H9 (cell line): ENCODE measurements around the gene PGM2. TPM values are rescaled to one million over a fixed set of nuclear protein-coding genes. Genes with fewer than 3 reads are reported as not detected.

Experiments used
- DNase-seq: peaks from one replicate; pipeline ENCODE4 v3.0.0-alpha.2; 2017
- H2AFZ ChIP-seq: one replicate; pipeline ENCODE4 v1.6.1; 2013; ENCODE audit warnings: mild to moderate bottlenecking, low read length, control low read depth, moderate library complexity
- H2AK5ac ChIP-seq: 2 replicates; pipeline ENCODE4 v1.6.1; 2013; ENCODE audit warnings: low read length, control low read depth, mixed read lengths; ENCODE audit not compliant: insufficient read length
- H2BK120ac ChIP-seq: one replicate; pipeline ENCODE4 v1.6.1; 2013; ENCODE audit warnings: low read depth, mild to moderate bottlenecking, low read length, control low read depth, inconsistent platforms; ENCODE audit not compliant: poor library complexity, severe bottlenecking
- H2BK12ac ChIP-seq: 2 replicates; pipeline ENCODE4 v1.6.1; 2013; ENCODE audit warnings: low read length, control low read depth, mixed read lengths, low read depth; ENCODE audit not compliant: insufficient read length
- H2BK15ac ChIP-seq: 2 replicates; pipeline ENCODE4 v1.6.1; 2013; ENCODE audit warnings: low read depth, low read length, control low read depth
- H2BK20ac ChIP-seq: one replicate; pipeline ENCODE4 v1.6.1; 2013; ENCODE audit warnings: low read depth, mild to moderate bottlenecking, low read length, control low read depth, inconsistent platforms; ENCODE audit not compliant: poor library complexity, severe bottlenecking
- H2BK5ac ChIP-seq: 2 replicates; pipeline ENCODE4 v1.6.1; 2013; ENCODE audit warnings: low read length, control low read depth, mixed read lengths; ENCODE audit not compliant: insufficient read length
- H3K14ac ChIP-seq: 2 replicates; pipeline ENCODE4 v1.6.1; 2013; ENCODE audit warnings: low read length, control low read depth; ENCODE audit not compliant: insufficient read depth
- H3K18ac ChIP-seq: 2 replicates; pipeline ENCODE4 v1.6.1; 2013; ENCODE audit warnings: low read depth, mild to moderate bottlenecking, mixed read lengths, low read length, control low read depth; ENCODE audit not compliant: insufficient read length
- H3K23ac ChIP-seq: 2 replicates; pipeline ENCODE4 v1.6.1; 2013; ENCODE audit warnings: low read length, control low read depth, mixed read lengths, low read depth; ENCODE audit not compliant: insufficient read length
- H3K23me2 ChIP-seq: 2 replicates; pipeline ENCODE4 v1.6.1; 2013; ENCODE audit warnings: low read depth, mild to moderate bottlenecking, mixed read lengths, low read length, control low read depth; ENCODE audit not compliant: insufficient read length, poor library complexity, severe bottlenecking
- H3K27ac ChIP-seq: 2 replicates; pipeline ENCODE4 v1.5.1; 2013; ENCODE audit warnings: low read length, control low read depth, mixed read lengths, low read depth; ENCODE audit not compliant: insufficient read length
- H3K27me3 ChIP-seq: 2 replicates; pipeline ENCODE4 v1.6.1; 2013; ENCODE audit warnings: low read length, control low read depth, inconsistent platforms; ENCODE audit not compliant: insufficient read depth
- H3K4ac ChIP-seq: 2 replicates; pipeline ENCODE4 v1.6.1; 2013; ENCODE audit warnings: low read depth, mild to moderate bottlenecking, control low read depth, inconsistent platforms, low read length, moderate library complexity
- H3K4me1 ChIP-seq: 2 replicates; pipeline ENCODE4 v1.6.1; 2013; ENCODE audit warnings: low read length, control low read depth, inconsistent platforms; ENCODE audit not compliant: insufficient read depth
- H3K4me2 ChIP-seq: 2 replicates; pipeline ENCODE4 v1.6.1; 2013; ENCODE audit warnings: low read length, control low read depth, mixed read lengths; ENCODE audit not compliant: insufficient read length, insufficient read depth
- H3K56ac ChIP-seq: 2 replicates; pipeline ENCODE4 v1.6.1; 2013; ENCODE audit warnings: low read depth, mild to moderate bottlenecking, mixed read lengths, low read length, control low read depth; ENCODE audit not compliant: insufficient read length
- H3K79me1 ChIP-seq: 2 replicates; pipeline ENCODE4 v1.6.1; 2013; ENCODE audit warnings: low read depth, mild to moderate bottlenecking, moderate library complexity, low read length, control low read depth, inconsistent platforms; ENCODE audit not compliant: insufficient read depth, poor library complexity, severe bottlenecking
- H3K79me2 ChIP-seq: 2 replicates; pipeline ENCODE4 v1.6.1; 2013; ENCODE audit warnings: low read length, control low read depth, inconsistent platforms; ENCODE audit not compliant: insufficient read depth
- H3K9ac ChIP-seq: 2 replicates; pipeline ENCODE4 v1.6.1; 2013; ENCODE audit warnings: low read length, control low read depth, mixed read lengths; ENCODE audit not compliant: insufficient read length; ENCODE audit errors: extremely low read depth
- H3K9me3 ChIP-seq: one replicate; pipeline ENCODE4 v1.6.1; 2013; ENCODE audit warnings: low read depth, low read length, inconsistent platforms; ENCODE audit not compliant: control insufficient read depth
- H3T11ph ChIP-seq: one replicate; pipeline ENCODE4 v1.6.1; 2013; ENCODE audit warnings: mild to moderate bottlenecking, low read length, control low read depth, inconsistent platforms
- H4K20me1 ChIP-seq: one replicate; pipeline ENCODE4 v1.6.1; 2013; ENCODE audit not compliant: control insufficient read depth, insufficient read length, insufficient read depth
- H4K5ac ChIP-seq: 2 replicates; pipeline ENCODE4 v1.6.1; 2013; ENCODE audit warnings: low read depth, mild to moderate bottlenecking, mixed read lengths, low read length, control low read depth; ENCODE audit not compliant: insufficient read length
- H4K8ac ChIP-seq: replicated peaks from 2 replicates; pipeline ENCODE4 v1.6.1; 2013; ENCODE audit warnings: low read length, control low read depth, mixed read lengths, low read depth; ENCODE audit not compliant: insufficient read length
- H4K91ac ChIP-seq: 2 replicates; pipeline ENCODE4 v1.6.1; 2013; ENCODE audit warnings: low read depth, mild to moderate bottlenecking, moderate library complexity, mixed read lengths, low read length, control low read depth; ENCODE audit not compliant: insufficient read length
- H3K27ac Mint-ChIP-seq, 3 experiments: 2 replicates in 2 of 3; 3 replicates in 1 of 3; pipeline ENCODE4 v1.8.0; 2020 to 2021; ENCODE audit warnings: mixed read lengths in 3 of 3, mild to moderate bottlenecking in 1 of 3, moderate library complexity in 1 of 3
- H3K27me3 Mint-ChIP-seq: 2 replicates; pipeline ENCODE4 v1.8.0; 2021; ENCODE audit warnings: low read depth, mild to moderate bottlenecking, moderate library complexity, mixed read lengths
- H3K36me3 Mint-ChIP-seq, 3 experiments: 2 replicates in 2 of 3; 3 replicates in 1 of 3; pipeline ENCODE4 v1.8.0; 2020 to 2021; ENCODE audit warnings: low read depth in 3 of 3, mixed read lengths in 3 of 3; ENCODE audit not compliant: insufficient read depth in 1 of 3
- H3K4me1 Mint-ChIP-seq, 2 experiments: 2 replicates each; pipeline ENCODE4 v1.8.0; 2020; ENCODE audit warnings: mixed read lengths in 2 of 2
- H3K4me3 Mint-ChIP-seq, 2 experiments: 2 replicates in 1 of 2; 3 replicates in 1 of 2; pipeline ENCODE4 v1.8.0; 2020 to 2021; ENCODE audit warnings: mild to moderate bottlenecking in 2 of 2, mixed read lengths in 2 of 2, moderate library complexity in 1 of 2
- H3K9me3 Mint-ChIP-seq, 2 experiments: 2 replicates in 1 of 2; 3 replicates in 1 of 2; pipeline ENCODE4 v1.8.0; 2020; ENCODE audit warnings: mild to moderate bottlenecking in 2 of 2, mixed read lengths in 2 of 2, moderate library complexity in 1 of 2
- CTCF ChIP-seq: fragments of 200-600 bp; sonication (generic); conservative IDR thresholded peaks from 3 replicates; pipeline ENCODE4 v1.8.0; 2021; ENCODE audit warnings: antibody characterized with exemption, mild to moderate bottlenecking
- WGBS: extraction: QIAGEN DNeasy Blood & Tissue Kit; methylation state at CpG from one replicate; pipeline ENCODE4 v1.1.7; 2013; ENCODE audit warnings: missing lambda C conversion rate, low lambda C conversion rate, mixed read lengths; ENCODE audit not compliant: insufficient read length; ENCODE audit errors: extremely low coverage; 5-methylcytosine and 5-hydroxymethylcytosine counted together
- total RNA-seq: library from RNA; stranded (reverse); gene quantifications from 2 replicates; pipeline ENCODE4 v1.2.1, GENCODE V29; 2021

PGM2 gene
- total RNA-seq, 1 experiment from 2014 or later = 26.6 TPM

GRCh38 chr4:37836838-37837440 is 10.5 kb downstream of the PGM2 start:
- Histone ChIP-seq H4K20me1 (no peaks in the 10 kb centered on the region), H2BK12ac (no peak overlapping the region), H3K23ac (no peak overlapping the region), H3K79me2 (no peaks in the 10 kb centered on the region), H3T11ph (no peak overlapping the region), H3K9me3 (no peaks in the 10 kb centered on the region), H3K27ac (no peak overlapping the region), H3K18ac (no peak overlapping the region), H2AK5ac (no peak overlapping the region), H2BK15ac (no peak overlapping the region), H2BK20ac (no peak overlapping the region), H3K23me2 (no peaks in the 10 kb centered on the region), H3K56ac (no peak overlapping the region), H3K79me1 (no peaks in the 10 kb centered on the region), H2BK5ac (peak overlapping the region; percentile 77), H3K9ac (no peak overlapping the region), H3K4me1 (no peaks in the 10 kb centered on the region), H2BK120ac (no peak overlapping the region), H4K5ac (no peak overlapping the region), H3K27me3 (no peaks in the 10 kb centered on the region), H4K91ac (no peak overlapping the region), H4K8ac (no peak overlapping the region), H3K4ac (no peak overlapping the region), H2AFZ (no peak overlapping the region), H3K14ac (no peak overlapping the region; the same call in 1 of the 2 replicates), H3K4me2 (no peak overlapping the region)
- no peak for TF ChIP-seq CTCF
- no peaks in the 10 kb centered on the region for H3K27me3 Mint-ChIP-seq
- H3K9me3 Mint-ChIP-seq = no peaks in the 10 kb centered on the region
- no CpG with 5 or more reads among the region's 4 CpGs for WGBS
- no peaks in the 10 kb centered on the region for H3K4me1 Mint-ChIP-seq
- no peak for DNase-seq
- peaks cover 11 to 35% (median 20%) of the 10 kb centered on the region in 3 experiments; a peak in 6 of 7 replicates for H3K36me3 Mint-ChIP-seq
- H3K4me3 Mint-ChIP-seq = no peak overlapping the region
- H3K27ac Mint-ChIP-seq = no peak overlapping the region
